HEK293T (cell line): Measurements from ENCODE around the gene LRRC2.

Source experiments
- CTCF ChIA-PET: fragments of 350-600 bp; formaldehyde crosslinking; extraction: SDS; loops from one replicate; lab custom pipeline; 2021; ENCODE audit warnings: antibody characterized with exemption, inconsistent platforms; lab: Yijun Ruan, JAX
- POLR2A ChIA-PET: fragments of 350-600 bp; formaldehyde crosslinking; extraction: SDS; loops from one replicate; lab custom pipeline; 2020; ENCODE audit warnings: antibody characterized with exemption, inconsistent platforms; lab: Yijun Ruan, JAX
- DNase-seq: peaks from one replicate; pipeline ENCODE4 v3.0.0; 2012; ENCODE audit warnings: mixed read lengths; ENCODE audit errors: extremely low spot score
- ARNT ChIP-seq: fragments of 450-650 bp; IDR thresholded peaks from 2 replicates; pipeline ENCODE4 v1.6.1; 2017; ENCODE audit warnings: mild to moderate bottlenecking
- BHLHE40 ChIP-seq: fragments of 450-650 bp; IDR thresholded peaks from 2 replicates; pipeline ENCODE4 v1.6.1; 2016; ENCODE audit warnings: mild to moderate bottlenecking, moderate library complexity, borderline replicate concordance
- CTBP1 ChIP-seq: fragments of 450-650 bp; IDR thresholded peaks from 2 replicates; pipeline ENCODE4 v1.6.1; 2016; ENCODE audit warnings: borderline replicate concordance
- ELF4 ChIP-seq: fragments of 450-650 bp; IDR thresholded peaks from 2 replicates; pipeline ENCODE4 v1.6.1; 2017; ENCODE audit warnings: antibody characterized with exemption
- FOXA1 ChIP-seq: fragments of 450-650 bp; IDR thresholded peaks from 2 replicates; pipeline ENCODE4 v1.6.1; 2016; ENCODE audit warnings: mild to moderate bottlenecking
- FOXK2 ChIP-seq: fragments of 450-650 bp; IDR thresholded peaks from 2 replicates; pipeline ENCODE4 v1.6.1; 2016; ENCODE audit warnings: mild to moderate bottlenecking
- FOXM1 ChIP-seq: fragments of 450-650 bp; IDR thresholded peaks from 2 replicates; pipeline ENCODE4 v1.6.1; 2017; ENCODE audit warnings: mild to moderate bottlenecking, borderline replicate concordance
- HDGF ChIP-seq: fragments of 450-650 bp; IDR thresholded peaks from 2 replicates; pipeline ENCODE4 v1.6.1; 2017; ENCODE audit warnings: antibody characterized with exemption, borderline replicate concordance
- L3MBTL2 ChIP-seq: fragments of 450-650 bp; conservative IDR thresholded peaks from 2 replicates; pipeline ENCODE4 v1.6.1; 2016; ENCODE audit warnings: mild to moderate bottlenecking
- LEF1 ChIP-seq: fragments of 450-650 bp; IDR thresholded peaks from 2 replicates; pipeline ENCODE4 v1.6.1; 2017; ENCODE audit warnings: mild to moderate bottlenecking, borderline replicate concordance
- NFRKB ChIP-seq: fragments of 450-650 bp; IDR thresholded peaks from 2 replicates; pipeline ENCODE4 v1.6.1; 2016; ENCODE audit warnings: mild to moderate bottlenecking, moderate library complexity
- SP1 ChIP-seq: fragments of 450-650 bp; IDR thresholded peaks from 2 replicates; pipeline ENCODE4 v1.6.1; 2017
- SUZ12 ChIP-seq: fragments of 450-650 bp; IDR thresholded peaks from 2 replicates; pipeline ENCODE4 v1.6.1; 2016; ENCODE audit warnings: mild to moderate bottlenecking
- TARDBP ChIP-seq: fragments of 450-650 bp; IDR thresholded peaks from 2 replicates; pipeline ENCODE4 v1.6.1; 2016
- ZNF384 ChIP-seq: fragments of 450-650 bp; IDR thresholded peaks from 2 replicates; pipeline ENCODE4 v1.6.1; 2016
- TF ChIP-seq, protein P1 (sequence below): fragments of 450-650 bp; IDR thresholded peaks from 2 replicates; pipeline ENCODE4 v1.6.1; 2016

LRRC2 gene, protein sequence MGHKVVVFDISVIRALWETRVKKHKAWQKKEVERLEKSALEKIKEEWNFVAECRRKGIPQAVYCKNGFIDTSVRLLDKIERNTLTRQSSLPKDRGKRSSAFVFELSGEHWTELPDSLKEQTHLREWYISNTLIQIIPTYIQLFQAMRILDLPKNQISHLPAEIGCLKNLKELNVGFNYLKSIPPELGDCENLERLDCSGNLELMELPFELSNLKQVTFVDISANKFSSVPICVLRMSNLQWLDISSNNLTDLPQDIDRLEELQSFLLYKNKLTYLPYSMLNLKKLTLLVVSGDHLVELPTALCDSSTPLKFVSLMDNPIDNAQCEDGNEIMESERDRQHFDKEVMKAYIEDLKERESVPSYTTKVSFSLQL

DNA sequence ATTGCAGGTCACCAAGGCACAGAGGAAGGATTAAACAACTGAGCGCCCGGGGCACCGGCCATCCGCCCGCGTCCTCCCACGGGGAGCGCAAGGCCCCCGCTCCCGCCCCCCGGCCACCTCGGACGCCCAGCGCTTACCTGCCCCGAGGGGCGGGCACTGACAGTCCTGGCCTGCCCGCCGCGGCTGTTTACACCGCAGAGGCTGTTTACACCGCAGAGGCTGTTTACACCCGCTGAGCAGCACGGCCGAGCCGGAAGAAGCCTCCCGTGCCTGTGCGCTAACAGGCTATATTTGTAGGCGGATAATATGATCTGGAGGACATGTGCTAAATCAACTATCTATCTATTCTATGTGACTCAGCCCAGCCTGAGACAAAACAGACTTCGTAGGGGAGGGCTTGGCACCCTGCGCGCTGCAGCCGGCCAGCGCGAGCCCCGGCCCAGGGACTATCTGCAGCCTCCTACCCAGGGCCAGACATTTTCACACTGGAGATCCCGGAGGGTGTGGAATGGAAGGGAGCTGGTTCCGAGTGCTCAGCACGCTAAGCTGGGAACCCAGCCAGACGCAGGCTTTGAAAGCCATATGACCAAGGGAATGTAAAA, at the start of gene LRRC2:
LRRC2 (minus strand) TSS at position 263 of the 602 bp plus-strand sequence. CDS start 14,711 bp downstream, outside the sequence.
- ChIA-PET CTCF (no interaction called here), POLR2A (no interaction called here)
- no peak for TF ChIP-seq SUZ12
- no peak for TF ChIP-seq ARNT
- TF ChIP-seq LEF1: no peak
- no peak for TF ChIP-seq ELF4
- no peak for TF ChIP-seq ZNF384
- TF ChIP-seq BHLHE40: no peak
- TF ChIP-seq FOXA1: no peak
- TF ChIP-seq HDGF: no peak
- TF ChIP-seq TARDBP: no peak
- no peak for TF ChIP-seq CTBP1
- TF ChIP-seq FOXM1: no peak
- no peak for TF ChIP-seq L3MBTL2
- TF ChIP-seq SP1: no peak
- no peak for DNase-seq

DNA sequence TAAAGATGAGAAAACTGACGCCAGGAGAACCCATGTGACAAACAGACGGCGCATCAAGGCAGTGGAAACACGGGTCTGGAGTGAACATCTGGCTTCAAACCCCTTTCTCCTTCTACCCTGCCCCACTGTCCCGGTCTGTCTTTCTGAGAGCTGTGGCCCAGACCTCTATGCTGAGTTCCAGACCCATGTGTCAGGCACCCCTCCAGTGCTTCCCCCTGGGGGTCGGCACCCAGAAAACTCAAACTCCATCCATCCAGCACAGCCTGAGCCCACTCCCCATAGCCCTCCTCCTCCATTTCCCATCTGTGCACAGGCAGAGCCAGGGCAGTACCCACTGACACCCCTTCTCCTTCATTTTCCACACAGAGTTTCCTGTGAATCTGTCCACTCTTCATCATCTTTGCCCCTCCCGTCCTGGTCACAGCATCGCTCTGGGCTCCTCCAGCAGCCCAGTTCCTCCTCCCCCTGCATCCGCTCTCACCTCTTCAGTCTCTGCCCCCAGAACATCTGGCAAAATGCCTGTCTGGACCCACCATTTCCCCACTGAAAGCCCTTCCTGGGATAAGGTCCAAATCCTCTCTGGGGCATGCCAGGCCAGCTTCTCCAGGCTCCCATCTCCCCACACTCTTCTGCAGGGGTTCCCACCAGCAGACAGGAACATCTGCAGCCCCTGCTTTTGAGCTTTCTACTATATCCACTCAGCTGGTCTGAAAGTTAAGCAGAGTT, 49.1 kb upstream of the LRRC2 start:
- no peak for TF ChIP-seq FOXM1
- TF ChIP-seq, protein P1, sequence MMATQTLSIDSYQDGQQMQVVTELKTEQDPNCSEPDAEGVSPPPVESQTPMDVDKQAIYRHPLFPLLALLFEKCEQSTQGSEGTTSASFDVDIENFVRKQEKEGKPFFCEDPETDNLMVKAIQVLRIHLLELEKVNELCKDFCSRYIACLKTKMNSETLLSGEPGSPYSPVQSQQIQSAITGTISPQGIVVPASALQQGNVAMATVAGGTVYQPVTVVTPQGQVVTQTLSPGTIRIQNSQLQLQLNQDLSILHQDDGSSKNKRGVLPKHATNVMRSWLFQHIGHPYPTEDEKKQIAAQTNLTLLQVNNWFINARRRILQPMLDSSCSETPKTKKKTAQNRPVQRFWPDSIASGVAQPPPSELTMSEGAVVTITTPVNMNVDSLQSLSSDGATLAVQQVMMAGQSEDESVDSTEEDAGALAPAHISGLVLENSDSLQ: no peak
- TF ChIP-seq ARNT: no peak
- no peak for TF ChIP-seq SP1
- TF ChIP-seq BHLHE40: no peak
- no peak for DNase-seq
- POLR2A ChIA-PET: no interaction called here
- CTCF ChIA-PET: no interaction called here

DNA sequence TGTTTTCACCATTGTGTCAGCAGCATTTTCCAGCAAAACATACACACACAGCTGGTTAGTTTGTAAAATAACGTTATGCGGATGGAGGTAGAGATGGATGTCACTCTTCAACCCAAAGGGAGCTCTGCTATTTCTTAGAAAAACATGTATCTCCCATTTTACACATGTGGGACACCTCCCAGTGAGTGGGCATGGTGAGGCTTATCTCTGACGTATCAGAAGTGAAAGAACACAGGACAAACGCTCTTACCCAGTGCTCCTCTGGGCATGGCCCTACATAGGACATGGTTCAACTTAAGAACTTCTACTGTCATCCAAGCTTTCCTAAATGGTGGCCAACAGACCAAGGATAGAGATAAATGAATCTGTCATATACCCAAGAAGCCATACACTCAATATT, 48.3 kb upstream of the LRRC2 start:
- ChIA-PET CTCF (interaction anchor here (0.6 kb wide), 1 partner anchor 86 kb away, joined by 3 read pairs; no protein-coding TSS in a partner anchor), POLR2A (no interaction called here)
- DNase-seq: no peak
- TF ChIP-seq FOXA1 (no peak), FOXK2 (no peak), BHLHE40 (no peak), FOXM1 (no peak), TARDBP (no peak), LEF1 (no peak), SUZ12 (no peak), NFRKB (no peak), CTBP1 (no peak), ZNF384 (no peak), ELF4 (no peak), SP1 (no peak), L3MBTL2 (no peak), HDGF (no peak), ARNT (no peak)
- TF ChIP-seq, protein P1: no peak

DNA sequence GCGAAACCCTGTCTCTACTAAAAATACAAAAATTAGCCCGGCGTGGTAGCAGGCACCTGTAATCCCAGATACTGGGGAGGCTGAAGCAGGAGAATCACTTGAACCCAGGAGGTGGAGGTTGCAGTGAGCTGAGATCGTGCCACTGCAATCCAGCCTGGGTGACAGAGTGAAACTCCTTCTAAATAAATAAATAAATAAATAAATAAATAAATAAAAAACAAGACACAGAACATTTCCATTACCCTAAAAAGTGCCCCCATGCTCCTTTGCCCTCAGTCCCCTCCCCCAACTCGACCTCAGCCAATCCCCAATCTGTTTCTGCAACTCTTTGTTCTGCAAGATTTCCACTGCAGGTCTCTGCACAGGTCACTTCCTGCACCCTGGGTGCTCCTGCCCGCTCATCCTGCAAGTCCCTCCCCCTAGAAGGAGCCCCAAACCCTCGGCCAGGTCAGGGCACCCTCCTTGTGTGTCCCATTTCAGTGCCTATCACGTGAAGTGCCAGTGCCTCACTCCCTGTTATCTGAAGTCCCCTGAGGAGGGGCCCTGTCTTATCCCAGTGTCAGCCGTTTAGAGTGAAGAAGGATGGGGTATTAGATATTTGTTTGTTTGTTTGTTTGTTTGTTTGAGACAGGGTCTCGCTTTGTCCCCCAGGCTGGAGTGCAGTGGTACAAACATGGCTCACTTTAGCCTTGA, 47.4 kb upstream of the LRRC2 start:
- no peak for DNase-seq
- no peak for TF ChIP-seq ZNF384
- TF ChIP-seq TARDBP: no peak
- TF ChIP-seq, protein P1: no peak
- no peak for TF ChIP-seq CTBP1
- TF ChIP-seq L3MBTL2: no peak
- TF ChIP-seq SP1: no peak
- TF ChIP-seq FOXK2: no peak
- TF ChIP-seq ELF4: no peak
- TF ChIP-seq NFRKB: no peak
- no peak for TF ChIP-seq FOXA1
- TF ChIP-seq SUZ12: no peak
- no peak for TF ChIP-seq LEF1
- TF ChIP-seq BHLHE40: no peak
- no peak for TF ChIP-seq ARNT
- no peak for TF ChIP-seq FOXM1
- TF ChIP-seq HDGF: no peak
- POLR2A ChIA-PET: no interaction called here
- CTCF ChIA-PET: no interaction called here

DNA sequence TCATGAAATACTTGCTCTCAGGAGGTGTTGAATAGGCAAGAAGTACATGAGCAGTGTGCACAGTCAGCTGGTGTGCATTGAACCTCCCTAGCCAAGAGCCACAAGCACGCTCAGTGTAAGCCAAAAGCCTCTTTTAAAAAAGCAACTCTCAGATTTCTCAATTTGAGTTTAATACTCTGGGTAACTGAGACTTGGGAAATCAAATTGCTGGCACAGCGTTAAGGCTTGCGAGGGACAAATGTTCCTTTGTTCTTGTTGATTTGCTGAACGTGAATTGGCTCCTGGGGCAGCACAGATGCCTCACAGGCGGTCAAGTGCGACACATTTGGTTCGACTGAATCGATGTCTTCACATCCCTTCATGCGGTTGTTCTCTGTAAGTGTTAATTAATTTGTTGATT, 46.2 kb upstream of the LRRC2 start, which contains the start of gene FAM240A:
FAM240A (plus strand) TSS at position 202 of the 400 bp plus-strand sequence; CDS start at position 361, 159 bp downstream.
- TF ChIP-seq SP1: no peak
- TF ChIP-seq ZNF384: no peak
- TF ChIP-seq ELF4: no peak
- no peak for TF ChIP-seq SUZ12
- no peak for TF ChIP-seq ARNT
- no peak for TF ChIP-seq LEF1
- no peak for TF ChIP-seq HDGF
- TF ChIP-seq NFRKB: no peak
- TF ChIP-seq FOXA1: no peak
- TF ChIP-seq, protein P1: no peak
- no peak for TF ChIP-seq BHLHE40
- no peak for TF ChIP-seq TARDBP
- TF ChIP-seq L3MBTL2: no peak
- TF ChIP-seq FOXK2: no peak
- TF ChIP-seq FOXM1: no peak
- no peak for TF ChIP-seq CTBP1
- ChIA-PET POLR2A (no interaction called here), CTCF (no interaction called here)
- no peak for DNase-seq
